ENCODE data around the gene NOP9.
A peak's percentile ranks its signal among the peaks of the same experiment; 100 is the strongest.
"Not testable (repeated sequence)": the region's sequence is repeated elsewhere in the genome, so short reads cannot be mapped to it uniquely, and the experiment has no call there.

Gene NOP9

DNA sequence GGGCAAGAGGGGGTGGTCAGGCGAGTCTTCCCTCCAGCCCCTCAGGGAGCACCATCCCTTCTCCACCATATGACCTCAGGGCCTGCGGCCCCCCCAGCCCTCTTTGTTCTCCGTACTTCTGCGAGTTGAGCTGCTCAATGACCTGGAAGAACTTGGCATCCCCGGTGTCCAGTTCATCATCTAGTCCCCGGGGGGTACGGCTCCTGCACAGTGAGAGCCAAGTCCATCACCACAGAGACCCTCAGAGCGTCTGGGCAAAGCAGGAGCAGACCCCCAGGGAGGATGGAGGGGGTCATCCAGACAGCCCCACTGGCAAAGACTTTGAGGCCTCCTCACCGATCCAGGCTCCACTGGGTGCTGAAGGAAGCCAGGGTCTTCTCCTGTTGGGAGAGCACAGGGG, 26.3 kb downstream of the NOP9 start:
- no peak for DNase-seq (ENCODE audit: low spot score)

DNA sequence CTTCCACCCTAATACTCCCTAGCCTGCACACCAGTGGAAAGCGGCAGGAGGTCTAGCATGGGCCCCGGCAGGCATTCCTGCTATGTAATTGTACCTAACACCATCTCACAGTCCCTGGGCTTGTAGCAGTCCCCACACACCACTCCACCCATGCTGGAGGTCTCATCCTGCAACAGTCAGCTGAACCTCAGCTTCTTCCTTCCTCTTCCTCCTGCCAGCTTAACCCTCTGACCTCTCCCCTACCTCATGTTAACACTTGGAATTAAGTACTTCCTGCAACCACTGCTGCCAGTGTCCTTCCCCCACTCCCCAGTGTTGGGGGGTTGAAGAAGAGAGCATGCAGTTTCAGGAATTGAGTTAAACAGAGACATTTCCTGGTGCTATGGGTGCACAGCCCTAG, 27.7 kb downstream of the NOP9 start:
- no peak for DNase-seq (ENCODE audit: low spot score)

DNA sequence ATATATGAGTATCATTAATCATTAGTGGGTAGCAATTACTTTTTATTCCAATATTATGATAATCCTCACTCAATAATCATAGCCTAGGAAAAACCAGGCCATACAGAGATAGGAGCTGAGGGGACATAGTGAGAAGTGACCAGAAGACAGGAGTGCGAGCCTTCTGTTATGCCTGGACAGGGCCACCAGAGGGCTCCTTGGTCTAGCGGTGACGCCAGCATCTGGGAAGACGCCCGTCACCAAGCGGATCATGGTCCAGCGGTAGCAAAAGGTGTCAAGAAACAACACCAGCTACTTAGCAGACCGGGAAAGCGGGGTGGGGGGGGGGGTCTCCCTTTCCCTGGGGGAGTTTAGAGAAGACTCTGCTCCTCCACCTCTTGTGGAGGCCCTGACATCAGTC, 28.3 kb downstream of the NOP9 start:
- DNase-seq (ENCODE audit: low spot score) = not testable (repeated sequence)

DNA sequence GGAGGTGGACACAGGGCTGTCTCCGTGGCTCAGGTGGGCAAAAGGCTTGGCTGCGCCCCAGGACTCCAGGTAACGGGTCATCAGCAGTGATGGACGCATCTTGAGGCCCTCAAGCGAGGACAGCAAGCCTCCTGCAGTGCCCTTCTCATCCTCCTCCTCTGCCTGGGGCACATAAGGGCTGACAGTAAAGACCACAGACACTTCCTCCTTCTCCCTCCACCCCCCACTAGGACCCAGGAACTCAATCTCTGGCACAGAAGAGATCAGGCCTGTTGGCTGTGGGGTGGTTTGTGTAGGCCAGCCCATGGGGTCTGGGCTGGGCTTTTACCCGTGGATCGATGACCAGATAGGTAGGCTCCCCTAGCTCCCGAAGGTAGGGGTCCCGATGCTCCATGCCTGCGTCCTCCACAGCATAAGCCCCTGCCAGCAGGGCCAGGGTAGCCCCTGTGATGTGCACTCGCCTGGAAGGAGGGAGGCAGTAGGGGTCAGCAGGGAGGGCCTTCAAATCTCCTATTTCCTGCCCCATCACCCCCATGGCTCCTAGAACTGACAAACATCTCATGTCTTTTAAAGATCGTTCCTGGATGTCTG, 29.5 kb downstream of the NOP9 start:
- no peak for DNase-seq (ENCODE audit: low spot score)

DNA sequence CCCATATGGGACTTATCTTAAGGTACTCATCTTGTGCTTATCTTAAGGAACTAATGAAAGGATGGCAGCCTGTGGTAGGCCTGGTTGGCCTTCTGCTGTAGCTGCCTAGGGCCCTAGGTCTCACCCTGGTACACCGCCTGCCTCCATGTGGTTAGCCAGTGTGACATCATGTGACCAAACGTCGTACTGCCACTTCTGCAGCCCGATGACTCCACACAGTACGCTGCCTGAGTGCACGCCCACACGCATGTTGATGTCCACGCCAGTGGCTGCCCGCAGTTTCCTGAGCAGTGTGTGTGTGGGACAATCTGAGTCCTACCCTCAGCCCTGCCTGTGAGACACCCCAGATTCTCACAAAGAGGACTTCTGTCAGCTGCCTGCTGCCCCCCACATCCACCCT, 30.1 kb downstream of the NOP9 start:
- DNase-seq (ENCODE audit: low spot score) = peak; percentile 61

DNA sequence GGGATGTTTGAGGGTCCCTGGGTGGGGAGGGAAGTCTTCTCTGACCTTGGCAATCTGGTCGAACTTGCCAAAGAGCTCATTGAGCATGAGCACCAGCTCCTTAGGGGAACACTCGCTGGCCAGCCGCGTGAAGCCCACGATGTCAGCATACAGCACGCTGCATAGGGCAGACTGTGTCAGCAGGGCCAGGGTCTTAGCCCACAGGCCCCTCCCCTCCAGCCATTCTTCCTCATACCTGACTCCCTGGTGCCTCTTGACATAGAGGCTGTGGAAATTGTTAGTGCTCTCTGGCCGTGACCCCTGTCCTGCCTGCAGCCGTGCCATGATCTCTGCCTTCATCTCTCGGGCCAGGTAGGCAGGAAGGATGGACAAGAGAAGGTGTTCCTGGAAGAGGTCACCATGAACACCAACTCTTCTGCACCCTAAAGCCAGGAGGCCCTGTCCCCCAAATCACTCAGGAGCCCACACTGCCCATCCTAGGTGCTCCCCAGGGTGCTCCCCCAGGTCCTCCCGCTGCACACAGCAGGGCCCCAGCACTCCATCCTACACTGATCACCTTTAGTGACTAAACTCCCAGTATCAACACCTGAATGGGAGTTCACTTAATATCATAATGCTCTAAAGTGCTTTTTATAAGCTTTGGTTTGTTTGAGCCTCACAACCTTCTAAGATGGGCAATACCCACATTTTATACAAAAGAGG, 31.5 kb downstream of the NOP9 start:
- DNase-seq (ENCODE audit: low spot score) = no peak

DNA sequence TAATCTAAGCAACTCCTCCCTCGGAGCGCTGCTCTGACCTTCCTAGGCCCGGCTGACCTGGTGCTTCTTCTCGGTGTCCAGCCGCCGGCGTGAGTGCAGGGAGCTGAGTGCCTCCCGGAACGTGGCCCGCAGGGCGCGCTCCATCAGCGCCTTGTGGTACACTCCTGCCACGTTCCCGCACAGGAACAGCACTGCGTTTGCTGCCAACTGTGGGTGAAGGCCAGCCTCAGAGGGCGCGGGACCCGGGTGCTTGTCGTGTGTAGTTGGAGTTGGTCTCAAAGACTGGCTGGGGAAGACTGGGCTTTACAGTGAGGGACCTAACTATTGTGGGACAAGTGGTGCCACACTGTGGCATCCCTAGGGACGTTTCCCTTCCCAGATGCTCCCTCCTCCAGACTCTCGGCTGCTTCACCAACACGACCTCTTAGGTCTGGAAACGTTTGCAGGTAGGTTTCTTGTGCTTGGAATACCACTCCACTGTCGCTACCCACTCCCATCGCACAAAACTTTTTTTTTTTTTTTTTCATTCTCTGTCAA, 32.1 kb downstream of the NOP9 start:
- no peak for DNase-seq (ENCODE audit: low spot score)

DNA sequence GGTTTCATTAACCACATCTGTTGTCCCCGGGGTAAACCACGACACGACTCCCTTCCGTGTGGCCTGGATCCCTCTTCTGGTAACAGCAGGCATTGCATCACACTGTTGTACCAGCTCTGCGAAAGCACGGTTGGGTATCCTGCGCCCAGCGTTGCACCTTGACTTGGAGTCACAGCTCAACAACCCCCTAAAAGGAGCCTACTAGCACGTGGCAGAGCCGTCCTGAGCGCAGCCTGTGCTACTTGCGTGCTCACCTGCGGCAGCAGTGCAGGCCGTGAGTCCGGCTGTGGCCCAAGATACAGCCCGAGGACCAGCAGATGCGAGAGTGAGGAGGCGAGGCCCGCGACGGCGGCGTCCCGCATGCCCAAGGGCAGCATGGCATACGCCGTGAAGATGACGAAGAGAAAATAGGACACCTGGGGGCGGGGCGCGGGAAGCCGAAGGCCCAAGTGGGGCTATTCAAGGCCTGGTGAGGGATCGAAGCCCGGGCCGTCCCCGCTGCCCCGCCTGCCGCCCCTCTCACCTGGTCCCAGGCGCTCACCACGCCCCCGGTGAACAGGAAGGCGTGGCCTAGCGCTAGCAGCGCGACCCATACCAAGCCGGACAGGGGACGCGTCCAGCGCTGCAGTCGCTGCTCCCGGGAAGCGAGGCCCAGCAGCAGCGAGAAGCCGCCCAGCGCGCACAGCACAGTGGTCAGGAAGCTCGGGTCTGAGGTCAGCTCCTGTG, 32.8 kb downstream of the NOP9 start:
- DNase-seq (ENCODE audit: low spot score) = peak; percentile 92

DNA sequence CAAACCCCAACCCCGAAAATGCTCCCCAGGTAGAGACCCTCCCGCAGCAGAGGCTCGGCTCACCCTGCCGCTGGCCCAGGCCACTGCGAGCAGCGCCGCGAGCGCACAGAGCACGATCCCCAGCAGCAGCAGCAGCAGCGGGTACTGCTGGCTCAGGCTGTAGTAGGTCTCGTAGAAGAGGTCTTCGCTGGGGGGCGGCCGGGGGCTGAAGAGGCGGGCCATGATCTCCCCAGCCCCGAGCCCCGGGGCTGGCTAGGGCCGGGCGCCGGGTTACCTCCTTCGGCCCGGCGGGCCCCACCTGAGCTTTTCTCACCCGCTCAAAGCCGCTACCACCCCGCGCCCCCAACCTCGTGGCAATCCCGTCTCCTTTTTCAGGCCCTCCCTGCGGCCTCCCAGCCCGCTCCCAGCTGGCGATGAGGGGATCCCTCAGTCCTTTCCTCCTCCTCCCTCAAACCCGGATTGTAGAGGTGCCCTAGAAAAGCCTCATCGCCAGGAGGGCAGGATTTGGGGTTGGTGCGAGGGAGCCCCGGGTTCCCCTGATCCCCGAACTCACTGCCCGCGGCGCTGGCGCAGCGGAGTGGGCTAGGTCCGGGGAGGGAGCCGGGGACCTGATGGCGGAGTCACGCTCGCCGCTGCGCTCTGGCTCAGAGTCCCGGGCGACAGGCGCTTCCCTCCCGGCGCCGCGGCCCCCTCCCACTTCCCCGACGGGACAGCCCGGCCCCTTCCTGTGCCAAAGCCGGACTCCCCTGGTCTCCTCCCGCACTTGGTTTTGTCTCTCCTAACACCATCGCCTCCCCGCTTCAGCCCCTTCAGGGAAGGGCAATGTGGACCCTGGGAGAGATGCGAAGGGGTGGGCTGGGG, 35.0 kb downstream of the NOP9 start, which contains the start of gene ADCY4:
TSS of gene ADCY4 (minus strand) at position 641 of the 861 bp plus-strand sequence. CDS start at position 222, 419 bp downstream.
- no peak for DNase-seq (ENCODE audit: low spot score)

DNA sequence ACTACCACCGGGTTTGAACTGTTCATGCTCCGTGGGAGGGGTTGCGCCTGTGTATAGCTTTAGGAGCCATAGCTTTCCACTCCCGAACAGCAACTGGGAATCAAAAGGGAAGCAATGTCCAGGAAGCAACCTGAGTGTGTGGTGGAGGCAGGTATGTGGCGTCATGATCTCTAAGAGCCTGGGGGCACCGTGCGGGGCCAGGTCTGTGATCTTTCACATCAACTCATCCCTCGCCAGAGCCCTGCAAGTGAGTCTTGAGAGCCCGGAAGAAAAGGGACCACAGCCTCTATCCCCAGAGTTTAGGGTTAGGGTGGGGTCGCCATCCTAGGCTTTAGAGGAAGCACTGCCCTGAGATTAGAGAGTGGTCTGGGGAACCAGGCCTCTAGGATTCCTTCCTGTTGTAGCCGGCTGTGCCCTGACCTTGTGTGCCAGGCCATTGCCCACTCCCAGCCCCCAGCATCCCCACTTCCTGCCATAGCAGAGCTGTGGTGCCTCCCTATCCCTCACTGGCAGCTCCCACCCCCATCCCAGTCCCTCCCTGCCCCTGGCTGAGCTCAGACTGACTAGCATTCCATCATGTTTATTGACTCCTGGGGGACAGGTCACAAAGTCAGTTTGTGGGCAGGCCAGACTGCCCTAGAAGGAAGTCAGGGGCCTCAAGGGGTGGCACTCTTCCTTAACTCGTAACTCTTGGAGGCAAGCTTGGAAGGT, 36.0 kb downstream of the NOP9 start:
- DNase-seq (ENCODE audit: low spot score) = no peak

DNA sequence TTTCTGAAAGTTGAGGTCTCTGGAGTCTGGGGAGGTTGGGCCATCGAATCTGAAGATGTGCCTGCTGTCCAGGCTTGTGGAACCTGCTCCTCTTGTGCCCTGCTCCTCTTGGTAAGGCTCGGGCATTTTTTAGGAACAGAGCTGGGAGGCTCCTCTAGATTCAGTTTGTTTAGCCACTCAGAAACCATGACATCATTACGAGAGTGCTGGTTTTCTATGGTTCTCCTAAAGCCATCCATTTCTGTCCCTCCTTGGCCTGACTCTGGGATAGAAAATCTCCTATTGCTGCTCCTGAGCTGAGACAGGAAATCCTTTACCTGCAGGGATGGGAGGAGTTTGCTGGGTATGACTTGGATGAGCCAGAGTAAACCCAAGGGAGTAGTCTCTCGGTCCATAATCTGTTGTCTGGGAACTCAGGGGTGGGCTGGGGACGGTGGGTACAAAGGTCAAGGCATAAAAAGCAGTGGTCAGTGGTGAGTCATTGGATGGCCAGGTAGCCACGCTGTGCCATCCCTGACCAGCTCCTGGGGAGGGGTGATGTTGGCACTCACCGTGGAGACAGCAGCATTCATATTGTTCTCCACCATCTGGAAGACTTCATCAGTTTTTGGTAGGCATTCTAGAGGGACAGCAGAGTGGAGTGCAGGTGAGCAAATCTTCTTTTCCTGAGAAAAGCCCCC, 37.6 kb downstream of the NOP9 start:
- no peak for DNase-seq (ENCODE audit: low spot score)

DNA sequence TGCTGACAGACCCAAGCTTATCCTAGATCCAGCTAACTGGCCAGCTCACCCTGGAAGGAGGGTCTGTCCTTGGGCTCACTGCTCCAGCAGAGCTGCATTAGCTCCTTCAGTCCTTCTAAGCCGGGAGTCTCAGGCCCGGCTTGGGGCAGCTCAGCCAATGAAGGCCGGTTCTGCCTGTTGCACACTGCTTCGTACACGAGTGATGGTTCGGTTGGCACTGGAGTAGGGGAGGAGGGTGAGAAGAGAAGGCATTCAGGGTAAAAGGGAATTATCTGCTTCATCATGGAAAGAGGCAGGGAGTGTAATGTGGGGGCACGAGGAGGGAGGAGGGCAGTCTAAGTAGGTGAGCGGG, 38.1 kb downstream of the NOP9 start:
- DNase-seq (ENCODE audit: low spot score) = no peak

DNA sequence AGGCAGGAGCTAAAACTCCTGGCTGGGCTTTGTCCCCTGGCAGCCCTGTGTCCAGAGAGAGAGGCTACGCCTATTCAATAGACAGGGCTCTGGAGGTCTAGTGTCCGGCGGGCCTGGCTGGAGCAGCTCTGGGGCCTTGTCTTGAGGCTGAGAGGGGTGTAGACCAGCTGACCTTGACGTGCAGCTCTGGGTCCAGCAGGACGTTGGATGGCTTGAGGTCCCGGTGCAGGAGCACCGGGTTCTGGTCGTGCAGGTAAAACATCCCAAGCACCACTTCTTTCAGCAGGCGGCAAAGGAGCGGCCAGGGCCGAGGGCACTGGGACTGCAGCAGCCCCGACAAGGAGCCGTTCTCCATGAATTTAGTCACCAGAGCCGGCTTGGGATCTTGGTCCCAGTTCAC, 39.2 kb downstream of the NOP9 start:
- DNase-seq (ENCODE audit: low spot score) = no peak

DNA sequence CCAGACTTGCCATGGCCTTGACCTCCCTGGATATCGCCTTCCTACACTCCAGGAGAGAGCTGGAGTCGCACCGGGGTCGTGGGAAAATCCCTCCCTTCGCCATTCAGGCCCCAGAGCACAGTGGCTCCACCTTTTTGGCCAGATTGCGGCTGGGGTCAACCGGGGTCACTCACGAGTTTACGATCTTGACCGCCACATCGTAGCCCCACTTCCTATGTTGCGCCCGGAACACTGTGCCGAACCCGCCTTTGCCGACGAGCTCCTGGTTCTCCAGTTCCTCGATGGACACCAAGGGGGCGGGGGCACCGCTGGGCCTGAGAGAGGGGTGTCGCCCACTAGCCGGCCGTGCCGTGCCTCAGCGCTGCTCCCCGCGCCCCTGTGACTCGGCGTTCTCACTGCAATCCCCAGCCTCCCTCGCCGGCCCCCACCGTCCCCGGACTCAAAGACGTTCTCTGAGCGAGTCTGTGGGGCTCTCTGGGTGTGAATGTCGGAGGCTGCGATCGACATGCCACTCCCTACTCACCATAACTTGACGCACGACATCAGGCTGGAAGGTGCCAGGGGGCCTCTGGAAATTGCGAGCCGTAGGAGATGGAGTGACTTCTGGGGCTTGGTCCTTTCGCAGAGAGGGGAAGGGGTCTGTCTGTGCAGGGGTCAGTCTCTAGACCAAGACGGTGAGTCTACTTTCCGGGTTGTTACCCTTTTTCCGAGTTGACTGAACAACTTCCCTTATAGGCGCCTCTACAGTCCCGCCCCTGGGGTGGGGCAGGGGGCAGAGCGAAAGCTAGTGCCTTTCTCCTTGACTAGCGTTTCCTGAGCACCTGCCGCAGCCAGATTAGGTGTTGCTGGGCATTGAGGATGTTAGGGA, 39.9 kb downstream of the NOP9 start, which contains the start of gene RIPK3:
TSS of gene RIPK3 (minus strand) at position 708 of the 868 bp plus-strand sequence. CDS start at position 543, 165 bp downstream.
- peak; percentile 71 for DNase-seq (ENCODE audit: low spot score)

DNA sequence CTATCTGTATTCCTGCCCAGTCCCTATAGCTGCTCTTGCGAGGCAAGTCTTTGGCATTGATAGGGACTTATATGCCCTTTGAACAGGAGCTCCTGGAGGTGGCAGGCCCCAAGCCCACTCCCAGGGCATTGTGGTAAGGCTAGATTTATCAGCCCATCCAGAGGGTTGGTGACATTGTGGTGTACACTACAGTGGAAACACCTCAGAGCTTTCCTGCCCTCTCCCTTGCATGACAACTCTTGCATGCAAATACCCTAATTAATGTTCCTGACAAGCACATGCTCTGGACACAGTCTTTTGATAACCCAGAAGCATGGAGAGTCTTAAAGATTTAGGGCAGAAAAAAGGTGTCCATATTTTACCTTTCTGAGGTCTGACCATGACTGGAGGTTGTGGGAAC, 41.0 kb downstream of the NOP9 start:
- DNase-seq (ENCODE audit: low spot score) = no peak

DNA sequence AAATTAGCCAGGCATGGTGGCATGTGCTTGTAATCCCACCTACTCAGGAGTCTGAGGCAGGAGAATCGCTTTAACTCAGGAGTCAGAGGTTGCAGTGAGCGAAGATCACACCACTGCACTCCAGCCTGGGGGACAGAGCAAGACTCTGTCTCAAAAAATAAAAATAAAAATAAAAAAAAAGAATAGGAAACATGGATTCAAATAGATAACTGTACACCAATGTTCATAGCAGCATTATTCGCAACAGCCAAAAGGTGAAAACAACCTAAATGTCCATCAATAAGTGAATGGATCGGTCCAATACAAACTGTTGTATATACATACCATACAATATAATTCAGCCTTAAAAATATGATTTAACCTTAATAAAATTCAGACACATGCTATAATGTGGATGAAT, 43.2 kb downstream of the NOP9 start:
- no peak for DNase-seq (ENCODE audit: low spot score)

DNA sequence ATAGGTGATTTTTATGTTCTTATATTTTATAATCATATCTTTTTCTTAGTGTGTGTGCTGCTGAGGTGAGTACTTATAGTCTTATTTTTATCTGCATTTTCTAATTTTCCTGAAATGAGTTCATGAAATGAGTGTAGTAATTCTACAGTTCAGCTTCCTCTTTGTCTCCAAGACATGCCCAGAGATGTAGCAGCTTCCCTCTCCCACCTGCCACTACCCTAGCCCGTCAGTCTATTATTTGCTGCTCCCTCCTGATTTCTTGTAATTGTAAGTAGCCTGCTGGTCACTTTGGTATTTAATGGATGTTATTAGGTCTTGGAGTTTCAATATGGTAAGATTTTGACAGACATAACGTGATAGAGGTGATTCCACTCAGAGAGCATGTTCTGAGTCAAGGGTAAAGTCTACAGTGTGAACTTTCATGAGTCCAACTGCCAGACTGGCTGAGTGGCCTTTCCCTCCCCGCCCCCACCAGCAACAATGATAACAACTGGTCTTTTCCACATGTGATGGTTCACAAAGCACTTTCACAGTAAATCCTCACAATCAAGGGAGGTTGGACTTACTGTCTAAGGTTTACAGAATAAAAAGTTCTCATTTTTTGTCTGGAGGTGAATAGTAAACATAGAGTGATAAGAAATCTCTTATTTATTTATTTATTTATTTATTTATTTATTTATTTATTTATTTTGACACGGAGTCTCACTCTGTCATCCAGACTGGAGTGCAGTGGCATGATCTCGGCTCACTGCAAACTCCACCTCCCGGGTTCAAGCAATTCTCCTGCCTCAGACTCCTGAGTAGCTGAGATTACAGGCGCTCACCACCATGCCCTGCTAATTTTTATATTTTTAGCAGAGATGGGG, 44.4 kb downstream of the NOP9 start:
- no peak for DNase-seq (ENCODE audit: low spot score)

DNA sequence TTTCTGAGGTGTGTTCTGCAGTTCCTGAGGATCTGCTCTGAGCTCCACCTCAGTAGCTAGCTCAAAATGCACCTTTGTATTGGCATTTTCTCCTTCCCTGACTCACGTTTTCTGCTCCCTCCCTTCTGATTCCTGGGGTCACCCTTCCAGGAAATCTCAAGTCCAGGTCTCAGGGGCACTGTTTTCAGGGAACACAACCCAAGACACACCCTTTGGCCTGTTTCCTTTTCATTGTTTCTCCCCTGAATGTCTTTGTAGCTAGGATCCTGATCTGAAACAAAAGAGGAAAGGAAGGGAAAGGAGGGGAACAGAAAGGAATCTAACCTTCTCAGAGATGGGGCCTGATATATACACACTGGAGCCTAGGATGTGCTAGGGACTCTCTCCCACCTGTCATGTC, 47.5 kb downstream of the NOP9 start:
- DNase-seq (ENCODE audit: low spot score) = no peak

DNA sequence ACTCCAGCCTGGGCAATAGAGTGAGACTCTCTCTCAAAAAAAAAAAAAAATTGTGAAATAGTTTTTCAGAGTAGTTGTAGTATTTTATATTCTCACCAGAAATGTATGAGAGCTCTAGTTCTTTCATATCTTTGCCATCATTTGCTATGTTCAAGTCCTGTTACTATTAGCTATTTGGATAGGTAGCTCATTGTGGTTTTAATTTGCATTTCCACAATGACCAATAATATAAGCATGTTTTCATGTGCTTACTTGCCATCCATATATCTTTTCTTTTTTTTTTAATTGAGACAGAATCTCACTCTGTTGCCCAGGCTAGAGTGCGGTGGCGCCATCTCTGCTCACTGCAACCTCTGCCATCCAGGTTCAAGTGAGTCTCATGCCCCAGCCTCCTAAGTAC, 48.5 kb downstream of the NOP9 start:
- DNase-seq (ENCODE audit: low spot score) = no peak

Measured in CD4-positive, alpha-beta T cell treated with Interleukin-6 at 100 ng/mL for 8 hours (primary cell).